HG03175 (cell line): ENCODE data around the gene FBXO42.
"Not testable (repeated sequence)": the region's sequence is repeated elsewhere in the genome, so short reads cannot be mapped to it uniquely, and the experiment has no call there.

ENCODE experiments used
- ATAC-seq: cut with Tn5 transposase; IDR thresholded peaks from one replicate; pipeline ENCODE4 v1.9.1; 2021; ENCODE audit warnings: mild to moderate bottlenecking, moderate library complexity; ENCODE audit not compliant: unreplicated experiment

The FBXO42 gene

GRCh38 chr1:16222716-16223115 lies 129.6 kb downstream of the FBXO42 start:
- not testable (repeated sequence) for ATAC-seq

DNA sequence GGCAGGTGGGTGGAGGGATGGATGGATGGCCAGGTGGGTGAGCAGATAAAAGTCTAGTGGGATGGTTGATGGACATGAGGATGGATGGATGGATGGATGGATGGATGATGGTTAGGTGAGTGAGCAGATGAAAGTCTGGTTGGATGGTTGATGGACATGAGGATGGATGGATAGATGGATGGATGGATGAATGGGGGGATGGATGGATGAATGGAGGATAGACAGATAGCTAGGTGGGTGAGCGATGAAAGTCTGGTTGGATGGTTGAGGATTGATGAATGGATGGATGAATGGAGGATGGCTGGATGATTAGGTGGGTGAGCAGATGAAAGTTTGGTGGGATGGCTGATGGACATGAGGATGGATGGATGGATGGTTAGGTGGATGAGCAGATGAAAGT lies 130.8 kb downstream of the FBXO42 start:
- ATAC-seq: no peak

DNA sequence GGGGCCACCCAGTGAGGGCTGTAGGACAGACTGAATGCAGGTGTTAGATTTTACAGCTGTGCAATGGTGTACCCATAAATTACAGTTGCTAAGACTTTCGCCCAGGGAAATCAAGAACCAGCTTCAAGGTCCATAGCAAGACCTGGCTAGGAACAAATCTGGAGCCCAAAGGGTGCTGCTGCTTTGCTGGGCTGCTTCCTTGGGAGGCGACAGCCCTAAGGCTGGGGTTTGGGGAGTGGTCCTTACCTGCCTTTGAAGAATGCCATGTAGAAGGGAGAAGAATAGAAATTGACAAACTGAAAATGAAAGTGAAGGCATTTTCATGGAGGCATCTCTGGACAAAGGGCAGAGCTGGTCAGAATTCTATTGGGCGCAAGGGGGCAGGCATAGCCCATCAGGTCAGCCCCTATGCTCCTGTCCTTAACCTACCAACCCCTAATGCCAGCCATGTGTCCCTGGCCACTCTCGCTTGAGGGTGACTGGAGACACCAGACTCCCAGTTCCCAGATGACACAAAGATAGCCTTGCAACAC lies 132.2 kb downstream of the FBXO42 start:
- ATAC-seq: no peak

DNA sequence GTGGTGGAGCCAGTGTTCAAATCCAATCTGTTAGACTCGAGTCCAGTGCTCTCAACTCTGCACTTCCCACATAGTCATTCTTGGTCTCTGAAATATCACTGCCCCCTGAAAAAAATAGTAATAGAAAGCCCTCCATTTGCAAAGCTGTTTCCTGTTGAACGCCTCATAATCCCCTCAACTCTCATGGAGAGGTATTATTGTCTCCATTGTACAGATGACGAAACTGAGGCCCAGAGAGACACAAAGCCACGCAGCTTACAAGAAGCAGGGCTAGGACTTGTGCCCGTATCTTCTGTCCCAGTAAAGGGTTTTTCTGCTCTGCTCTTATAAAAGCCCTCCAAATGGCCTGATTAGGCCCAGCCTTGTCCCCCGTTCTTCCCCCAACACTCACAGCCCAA lies 133.6 kb downstream of the FBXO42 start:
- ATAC-seq: no peak

- no peak for ATAC-seq
Measured at GRCh38 chr1:16218014-16218673, 134.1 kb downstream of the FBXO42 start.

DNA sequence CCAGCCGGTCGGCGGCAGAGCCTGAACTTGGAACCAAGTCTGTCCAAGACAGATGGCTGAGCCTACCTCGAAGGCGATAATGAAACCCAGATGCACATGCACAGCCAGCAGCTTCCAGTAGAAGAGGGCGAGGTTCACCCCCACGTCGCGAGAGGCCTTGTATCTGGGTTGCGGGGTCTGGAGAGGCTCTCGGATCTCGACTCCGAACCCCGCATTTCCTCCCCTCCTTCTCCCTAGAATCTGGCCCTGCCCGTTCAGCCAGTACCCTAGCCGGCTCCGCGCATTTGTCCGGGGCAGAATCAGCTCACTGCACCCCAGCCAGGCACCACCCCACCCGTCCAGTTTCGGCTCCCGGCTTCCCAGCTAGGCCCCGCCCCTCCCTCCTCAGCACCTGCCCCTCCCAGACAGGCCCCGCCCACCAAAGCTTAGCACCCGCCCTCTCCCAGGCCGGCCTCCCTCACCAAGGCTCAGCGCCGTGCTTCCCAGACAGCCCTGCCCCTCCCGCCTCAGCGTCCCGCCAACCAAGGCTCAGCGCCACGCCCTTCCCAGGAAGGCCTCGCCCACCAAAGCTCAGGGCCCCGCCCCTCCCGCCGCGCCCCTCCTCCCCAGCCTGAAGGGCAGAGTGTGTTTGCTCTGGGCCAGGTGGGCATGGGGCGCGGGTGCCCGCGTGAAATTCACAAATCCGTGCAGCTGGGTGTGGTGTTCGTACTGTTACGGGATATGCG lies 135.1 kb downstream of the FBXO42 start:
- peak; percentile 87 for ATAC-seq

DNA sequence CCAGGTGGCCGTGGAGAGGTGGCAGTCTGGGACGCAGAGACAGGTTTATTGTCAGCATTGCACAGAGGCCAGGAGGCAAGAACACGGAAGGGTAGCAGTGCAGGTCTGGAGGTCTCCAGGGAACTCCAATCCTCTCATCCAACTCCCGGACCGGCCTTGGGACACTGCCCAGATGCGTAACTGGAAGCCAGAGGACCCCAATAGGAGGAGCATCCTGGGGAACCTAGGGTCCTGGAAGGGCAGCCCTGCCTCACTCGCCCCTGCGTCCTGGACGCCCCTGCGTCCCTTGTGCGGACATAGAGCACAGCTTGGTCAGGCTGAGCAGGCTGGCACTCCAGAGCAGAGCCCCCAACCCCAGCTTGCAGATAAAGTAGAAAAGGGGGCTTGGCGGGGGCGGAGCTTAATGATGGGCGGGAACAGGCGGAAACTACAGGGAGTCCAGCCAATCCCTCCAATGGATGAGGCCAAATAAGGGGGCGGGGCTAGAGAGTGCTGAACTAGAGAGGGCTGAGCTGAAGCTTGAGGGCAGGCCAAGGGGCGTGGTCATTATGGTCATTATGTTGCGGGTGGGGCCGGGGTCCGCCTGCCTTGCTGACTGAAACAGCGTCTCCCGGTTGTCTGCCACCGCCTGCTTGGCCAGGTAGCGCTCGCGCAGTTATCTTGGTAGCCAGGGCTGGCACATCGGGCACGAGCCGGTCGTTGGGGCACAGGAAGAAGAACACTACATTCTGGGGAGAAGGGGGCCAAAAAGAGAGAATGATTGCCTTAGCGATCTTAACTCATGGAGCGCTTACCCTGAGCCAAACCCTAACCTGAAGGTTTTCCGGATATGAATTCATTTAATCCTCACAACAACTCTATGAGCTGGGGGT lies 136.2 kb downstream of the FBXO42 start:
- no peak for ATAC-seq

DNA sequence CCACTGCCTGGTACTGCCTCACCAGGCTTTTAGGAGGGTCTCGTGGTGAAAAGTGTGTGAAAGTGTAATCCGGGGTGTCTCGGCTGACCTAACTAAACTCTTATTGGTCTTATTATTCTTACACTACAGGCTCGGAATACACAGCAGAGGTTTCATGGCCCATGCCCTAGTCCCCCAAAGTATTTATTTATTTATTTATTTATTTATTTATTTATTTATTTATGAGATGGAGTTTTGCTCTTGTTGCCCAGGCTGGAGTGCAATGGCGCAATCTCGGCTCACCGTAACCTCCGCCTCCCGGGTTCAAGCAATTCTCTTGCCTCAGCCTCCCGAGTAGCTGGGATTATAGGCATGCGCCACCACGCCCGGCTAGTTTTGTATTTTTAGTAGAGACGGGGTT lies 137.0 kb downstream of the FBXO42 start:
- not testable (repeated sequence) for ATAC-seq

DNA sequence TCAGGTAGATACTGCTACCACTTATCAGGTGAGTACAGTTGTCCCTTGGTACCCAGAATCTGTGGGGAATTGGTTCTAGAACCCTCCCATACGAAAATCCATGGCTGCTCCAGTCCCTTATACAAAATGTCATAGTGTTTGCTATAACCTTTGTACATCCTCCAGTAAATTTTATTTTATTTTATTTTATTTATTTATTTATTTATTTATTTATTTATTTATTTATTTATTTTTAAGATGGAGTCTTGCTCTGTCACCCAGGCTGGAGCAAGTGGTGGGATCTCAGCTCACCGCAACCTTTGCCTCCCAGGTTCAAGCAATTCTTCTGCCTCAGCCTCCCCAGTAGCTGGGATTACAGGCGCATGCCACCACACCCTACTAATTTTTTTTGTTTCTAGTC lies 138.7 kb downstream of the FBXO42 start:
- ATAC-seq: not testable (repeated sequence)

- ATAC-seq: no peak
Measured at GRCh38 chr1:16213013-16213412, 139.3 kb downstream of the FBXO42 start.

DNA sequence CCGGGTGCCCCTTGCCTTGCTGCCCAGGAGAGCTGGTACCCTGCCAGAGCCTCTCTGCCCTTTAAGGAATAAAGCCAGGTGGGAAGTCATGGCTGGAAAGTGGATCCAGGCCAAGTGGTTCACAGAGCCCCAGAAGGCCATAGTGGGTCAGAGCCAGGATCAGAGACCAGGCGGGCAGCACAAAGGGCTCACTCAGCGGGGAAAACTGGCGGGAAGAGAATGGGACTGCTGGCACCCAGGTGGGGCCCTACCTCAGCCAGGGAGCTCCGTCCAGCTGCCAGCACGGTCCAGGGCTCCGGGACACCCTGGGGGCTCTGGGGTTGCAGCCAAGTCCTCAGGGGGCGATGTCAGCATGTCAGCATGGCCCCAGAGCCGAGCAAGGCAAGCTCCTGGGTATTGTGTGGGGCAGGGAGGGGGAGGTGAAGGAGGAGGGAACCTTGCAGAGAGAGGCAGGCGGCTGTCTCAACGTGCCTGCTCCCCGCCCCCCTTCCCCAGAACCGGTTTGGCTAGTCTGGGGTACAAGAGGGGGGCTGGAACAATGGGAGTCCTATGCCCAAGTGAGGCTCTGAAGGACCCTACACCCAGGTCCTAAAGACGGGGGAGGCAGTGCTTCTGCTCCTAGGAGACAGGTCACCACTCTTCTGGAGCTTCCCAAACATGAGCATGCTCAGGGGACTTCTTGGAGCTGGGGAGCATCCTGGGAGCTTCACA lies 139.9 kb downstream of the FBXO42 start, which contains the start of gene ARHGEF19:
ARHGEF19 (minus strand) TSS at position 402 of the 711 bp plus-strand sequence. CDS start 3,598 bp downstream, outside the sequence.
- no peak for ATAC-seq

- no peak for ATAC-seq
Measured at GRCh38 chr1:16211824-16212223, 140.5 kb downstream of the FBXO42 start.

DNA sequence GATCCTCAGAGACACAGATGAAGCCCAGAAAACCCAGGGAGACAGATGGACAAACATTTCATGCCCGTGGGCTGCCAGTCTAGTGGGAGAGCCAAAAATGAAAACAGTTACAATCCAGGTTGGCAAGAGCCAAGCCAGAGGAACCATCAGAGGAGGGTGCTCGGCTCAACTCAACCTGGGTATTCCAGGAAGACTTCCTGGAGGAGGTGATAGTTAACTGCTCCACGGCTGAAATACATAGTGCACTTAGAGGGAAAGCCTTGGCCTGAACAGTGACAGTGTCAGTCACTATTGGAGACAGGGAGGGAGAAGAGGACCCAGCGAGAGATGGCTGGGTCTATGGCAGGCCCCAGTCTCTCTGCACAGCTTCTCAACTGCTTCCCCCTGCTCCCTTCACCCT lies 141.7 kb downstream of the FBXO42 start:
- ATAC-seq: no peak

DNA sequence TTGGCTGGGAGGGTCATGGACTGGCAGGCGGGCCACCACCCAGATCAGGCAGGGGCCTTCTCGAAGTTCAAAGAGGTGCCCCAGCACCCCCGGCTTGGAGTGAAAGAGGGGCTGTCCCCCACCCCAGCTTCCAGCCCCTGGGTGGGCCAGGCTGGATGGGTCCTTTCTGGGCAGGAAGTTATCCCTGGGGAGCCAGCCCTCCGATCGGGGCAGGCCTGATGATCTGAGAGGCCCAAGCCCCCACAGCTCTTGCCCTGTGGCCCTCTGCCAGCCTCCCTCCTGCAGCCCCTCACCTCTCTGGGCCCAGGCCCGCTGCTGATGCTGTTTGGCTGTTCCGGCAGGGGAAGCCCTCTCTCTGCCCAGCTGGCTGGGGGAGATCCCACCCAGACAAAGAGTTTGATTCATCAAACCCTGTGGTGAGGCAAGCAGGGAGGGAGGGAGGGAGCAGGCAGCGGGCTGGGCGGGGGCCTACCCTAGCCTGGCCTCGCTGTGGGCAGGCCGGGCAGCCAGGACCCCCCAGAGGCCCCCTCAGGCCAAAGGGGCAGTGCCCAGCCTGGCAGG lies 142.4 kb downstream of the FBXO42 start:
- ATAC-seq: no peak

DNA sequence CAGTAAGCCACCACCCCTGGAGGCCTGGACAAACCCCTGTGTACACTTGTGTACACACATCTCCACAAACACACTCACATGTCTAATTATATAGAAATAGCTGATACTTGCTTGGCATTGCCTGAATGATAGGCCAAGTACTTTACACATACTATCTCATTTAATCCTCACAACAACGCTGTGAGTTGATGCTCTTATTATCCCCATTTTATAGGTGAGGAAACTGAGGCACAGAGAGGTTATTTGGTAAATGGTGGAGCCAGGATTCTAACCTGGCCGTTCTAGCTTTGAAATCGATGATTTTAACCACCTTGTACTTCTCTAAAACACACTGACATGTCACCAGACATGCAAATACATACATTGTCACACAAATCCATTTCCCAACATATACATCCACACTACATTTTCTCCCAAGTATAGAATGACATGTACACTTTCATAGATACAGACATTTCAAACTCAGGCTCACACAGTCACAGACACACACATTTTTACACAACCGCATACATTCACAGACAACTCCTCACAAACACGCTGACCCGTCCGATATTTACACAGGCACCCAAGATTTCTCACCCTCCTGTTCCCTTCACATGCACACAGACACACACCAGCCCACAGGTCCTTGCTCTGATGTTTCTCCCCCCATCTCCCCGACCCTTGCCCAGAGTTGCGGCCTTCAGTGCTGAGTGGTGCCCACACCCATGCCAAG lies 143.0 kb downstream of the FBXO42 start:
- ATAC-seq: no peak

GRCh38 chr1:16208270-16208987 lies 143.9 kb downstream of the FBXO42 start:
- ATAC-seq: no peak

DNA sequence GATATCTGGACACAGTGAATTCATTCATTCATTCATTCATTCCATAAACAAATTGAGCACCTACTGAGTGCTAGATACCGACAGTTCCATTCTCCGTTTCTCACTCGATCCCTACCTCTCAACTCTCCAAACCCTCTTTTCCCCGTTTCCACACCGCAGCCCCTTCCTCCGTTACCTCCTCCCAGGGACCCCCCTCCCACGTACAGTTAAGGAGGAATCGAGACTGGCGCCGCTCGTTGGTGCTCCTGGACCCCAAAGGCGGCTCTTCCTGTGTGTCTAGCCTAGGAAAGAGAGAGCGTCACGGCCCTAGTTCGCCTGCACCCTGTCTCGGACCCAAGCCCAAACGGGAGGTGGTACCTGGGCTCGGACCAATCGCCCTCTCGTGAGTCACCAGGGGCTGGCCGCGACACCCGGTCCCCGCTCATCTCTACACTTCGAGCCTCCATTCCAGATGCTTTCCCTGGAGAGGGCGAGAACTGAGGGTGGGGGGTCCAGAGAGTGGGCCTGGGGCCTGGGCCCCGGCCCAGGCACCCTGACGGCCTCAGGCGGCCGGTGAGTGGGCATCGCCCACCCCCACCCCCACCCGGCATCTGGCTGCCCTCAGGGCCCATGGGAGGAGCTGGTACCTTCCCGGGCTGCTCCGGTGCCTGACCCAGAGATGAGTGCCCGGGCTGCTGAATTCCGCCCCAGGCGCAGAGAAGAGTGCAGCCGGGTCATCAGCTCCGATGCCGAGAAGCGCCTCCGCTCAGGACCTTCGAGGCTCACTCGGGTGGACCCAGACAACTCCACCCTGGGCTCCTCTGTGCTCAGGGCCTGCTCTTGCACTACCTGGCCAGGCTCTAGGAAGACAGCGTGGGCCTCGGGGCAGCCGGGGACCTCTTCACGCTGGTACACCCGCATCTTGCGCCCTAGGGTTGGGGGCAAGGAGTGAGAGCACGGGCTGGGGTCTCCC lies 144.7 kb downstream of the FBXO42 start:
- ATAC-seq: no peak
